Measurements from ENCODE around the gene MYMX.

Gene MYMX

GRCh38 chr6:44216677-44217331, at the start of gene MYMX:
TSS of gene MYMX (plus strand) at chr6:44216926. CDS start at chr6:44217472, 546 bp downstream.
- TF ChIP-seq, protein P1, sequence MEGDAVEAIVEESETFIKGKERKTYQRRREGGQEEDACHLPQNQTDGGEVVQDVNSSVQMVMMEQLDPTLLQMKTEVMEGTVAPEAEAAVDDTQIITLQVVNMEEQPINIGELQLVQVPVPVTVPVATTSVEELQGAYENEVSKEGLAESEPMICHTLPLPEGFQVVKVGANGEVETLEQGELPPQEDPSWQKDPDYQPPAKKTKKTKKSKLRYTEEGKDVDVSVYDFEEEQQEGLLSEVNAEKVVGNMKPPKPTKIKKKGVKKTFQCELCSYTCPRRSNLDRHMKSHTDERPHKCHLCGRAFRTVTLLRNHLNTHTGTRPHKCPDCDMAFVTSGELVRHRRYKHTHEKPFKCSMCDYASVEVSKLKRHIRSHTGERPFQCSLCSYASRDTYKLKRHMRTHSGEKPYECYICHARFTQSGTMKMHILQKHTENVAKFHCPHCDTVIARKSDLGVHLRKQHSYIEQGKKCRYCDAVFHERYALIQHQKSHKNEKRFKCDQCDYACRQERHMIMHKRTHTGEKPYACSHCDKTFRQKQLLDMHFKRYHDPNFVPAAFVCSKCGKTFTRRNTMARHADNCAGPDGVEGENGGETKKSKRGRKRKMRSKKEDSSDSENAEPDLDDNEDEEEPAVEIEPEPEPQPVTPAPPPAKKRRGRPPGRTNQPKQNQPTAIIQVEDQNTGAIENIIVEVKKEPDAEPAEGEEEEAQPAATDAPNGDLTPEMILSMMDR (IDR thresholded peaks at IDR 0.05; ENCODE audit: low read depth, low read length, missing control alignments): no peak
- H3K4me3 ChIP-seq (replicated peaks; ENCODE audit: low read depth, low read length): no peak within 1 kb of the TSS
- DNase-seq (ENCODE audit: extremely low read depth, low read depth): no peak

DNA sequence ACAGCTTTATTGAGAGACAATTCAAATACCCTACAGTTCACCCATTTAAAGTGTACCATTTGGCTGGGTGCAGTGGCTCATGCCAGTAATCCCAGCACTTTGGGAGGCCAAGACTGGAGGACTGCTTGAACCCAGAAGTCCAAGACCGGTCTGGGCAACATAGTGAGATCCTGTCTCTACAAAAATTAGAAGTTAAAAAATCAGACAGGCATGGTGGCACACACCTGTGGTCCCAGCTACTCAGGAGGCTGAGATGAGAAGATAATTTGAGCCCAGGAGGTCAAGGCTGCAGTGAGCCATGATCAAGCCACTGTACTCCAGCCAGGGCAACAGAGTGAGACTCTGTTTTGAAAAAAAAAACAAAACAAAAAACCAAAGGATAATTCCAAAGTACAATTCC, 49.2 kb upstream of the MYMX start:
- no peak for DNase-seq (ENCODE audit: extremely low read depth, low read depth)
- TF ChIP-seq, protein P1 (IDR thresholded peaks at IDR 0.05; ENCODE audit: low read depth, low read length, missing control alignments): no peak
- no peak overlapping the region for H3K4me3 ChIP-seq (replicated peaks; ENCODE audit: low read depth, low read length)

DNA sequence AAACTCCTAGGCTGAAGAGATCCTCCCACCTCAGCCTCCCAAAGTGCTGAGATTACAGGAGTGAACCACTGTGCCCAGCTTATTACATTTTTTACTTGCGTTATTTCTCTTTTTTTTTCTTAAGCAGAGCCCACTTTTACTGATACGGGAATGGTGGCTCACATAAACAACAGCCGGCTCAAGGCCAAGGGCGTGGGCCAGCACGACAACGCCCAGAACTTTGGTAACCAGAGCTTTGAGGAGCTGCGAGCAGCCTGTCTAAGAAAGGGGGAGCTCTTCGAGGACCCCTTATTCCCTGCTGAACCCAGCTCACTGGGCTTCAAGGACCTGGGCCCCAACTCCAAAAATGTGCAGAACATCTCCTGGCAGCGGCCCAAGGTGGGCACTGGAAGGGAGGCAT, 47.6 kb upstream of the MYMX start:
- TF ChIP-seq, protein P1 (IDR thresholded peaks at IDR 0.05; ENCODE audit: low read depth, low read length, missing control alignments): no peak
- H3K4me3 ChIP-seq (replicated peaks; ENCODE audit: low read depth, low read length): no peak overlapping the region
- DNase-seq (ENCODE audit: extremely low read depth, low read depth): no peak

GRCh38 chr6:44169886-44170570, 46.7 kb upstream of the MYMX start:
- TF ChIP-seq, protein P1 (IDR thresholded peaks at IDR 0.05; ENCODE audit: low read depth, low read length, missing control alignments): no peak
- DNase-seq (ENCODE audit: extremely low read depth, low read depth): no peak
- H3K4me3 ChIP-seq (replicated peaks; ENCODE audit: low read depth, low read length): no peak overlapping the region

- DNase-seq (ENCODE audit: extremely low read depth, low read depth): no peak
- no peak overlapping the region for H3K4me3 ChIP-seq (replicated peaks; ENCODE audit: low read depth, low read length)
- TF ChIP-seq, protein P1 (IDR thresholded peaks at IDR 0.05; ENCODE audit: low read depth, low read length, missing control alignments): no peak
Observed at GRCh38 chr6:44171899-44172546, 44.7 kb upstream of the MYMX start.

- TF ChIP-seq, protein P1 (IDR thresholded peaks at IDR 0.05; ENCODE audit: low read depth, low read length, missing control alignments): peak; percentile 96
- peak; percentile 44 for DNase-seq (ENCODE audit: extremely low read depth, low read depth)
- H3K4me3 ChIP-seq (replicated peaks; ENCODE audit: low read depth, low read length): no peak overlapping the region
Observed at GRCh38 chr6:44172731-44173500, 43.8 kb upstream of the MYMX start.
